Right lobe of liver (tissue), 4 donors: Measurements from ENCODE around the gene CYTH1.

Source experiments
- CTCF ChIP-seq, 4 donors: fragments of 200-600 bp in 3 of 4; fragments of 450-650 bp in 1 of 4; IDR thresholded peaks; one replicate each; pipeline versions ENCODE4 v1.5.1 to v1.8.0; 2016 to 2022; ENCODE audit warnings: antibody characterized with exemption in 4 of 4, mild to moderate bottlenecking in 2 of 4
- POLR2A ChIP-seq: fragments of 450-650 bp; IDR thresholded peaks from one replicate; pipeline ENCODE4 v1.6.1; 2017; ENCODE audit warnings: antibody characterized with exemption, mild to moderate bottlenecking
- donor health status: DM: no; HTN: no; CAD: no.
- donor health status: DM: no; HTN: no; CAD: no.
- donor health status: DM: no; HTN: yes; CAD: no.

DNA sequence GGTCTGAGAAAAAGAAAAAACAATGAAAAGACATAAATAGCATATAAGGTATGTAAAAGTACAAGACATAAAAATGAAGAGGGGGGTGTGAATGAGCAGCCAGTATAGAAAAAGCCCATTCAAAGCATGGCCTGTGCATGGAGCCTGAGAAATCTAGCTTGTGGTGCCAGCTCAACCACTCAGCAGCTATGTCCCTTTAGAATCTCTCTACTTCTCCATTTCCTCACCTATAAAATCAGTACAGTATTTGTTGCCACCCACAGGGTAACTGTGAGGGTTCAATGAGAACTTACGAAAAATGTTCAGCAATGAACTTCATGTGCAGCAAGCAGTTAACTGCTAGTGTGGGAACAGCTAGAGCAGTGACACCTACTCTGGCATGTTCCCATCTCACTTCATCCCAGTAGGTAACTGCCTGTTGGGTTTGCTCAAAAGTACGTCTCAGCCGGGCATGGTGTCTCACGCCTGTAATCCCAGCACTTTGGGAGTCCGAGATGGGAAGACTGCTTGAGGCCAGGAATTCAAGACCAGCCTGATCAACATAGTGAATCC lies 15.3 kb downstream of the CYTH1 start:
- TF ChIP-seq CTCF (IDR thresholded peaks at IDR 0.05): no peak
- no peak for TF ChIP-seq POLR2A
